ENCODE measurements around the gene RGSL1.

DNA sequence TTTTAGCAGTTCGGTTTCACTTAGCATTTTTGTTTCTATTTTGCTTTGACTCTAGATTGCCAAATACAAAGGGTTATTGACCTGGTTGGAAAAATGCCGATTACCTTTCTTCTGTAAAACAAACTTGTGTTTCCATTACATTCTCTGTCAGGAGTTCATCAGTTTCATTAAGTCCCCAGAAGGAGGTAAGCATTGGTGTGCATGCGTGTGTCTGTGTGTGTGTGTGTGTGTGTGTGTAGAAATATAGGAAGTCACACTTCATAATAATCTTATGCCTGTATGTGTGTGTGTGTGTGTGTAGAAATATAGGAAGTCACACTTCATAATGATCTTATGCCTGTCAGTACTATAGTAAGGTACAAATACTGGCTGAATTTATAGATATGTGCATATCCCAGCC, 10.0 kb downstream of the RGSL1 start:
- TF ChIP-seq, protein P1, sequence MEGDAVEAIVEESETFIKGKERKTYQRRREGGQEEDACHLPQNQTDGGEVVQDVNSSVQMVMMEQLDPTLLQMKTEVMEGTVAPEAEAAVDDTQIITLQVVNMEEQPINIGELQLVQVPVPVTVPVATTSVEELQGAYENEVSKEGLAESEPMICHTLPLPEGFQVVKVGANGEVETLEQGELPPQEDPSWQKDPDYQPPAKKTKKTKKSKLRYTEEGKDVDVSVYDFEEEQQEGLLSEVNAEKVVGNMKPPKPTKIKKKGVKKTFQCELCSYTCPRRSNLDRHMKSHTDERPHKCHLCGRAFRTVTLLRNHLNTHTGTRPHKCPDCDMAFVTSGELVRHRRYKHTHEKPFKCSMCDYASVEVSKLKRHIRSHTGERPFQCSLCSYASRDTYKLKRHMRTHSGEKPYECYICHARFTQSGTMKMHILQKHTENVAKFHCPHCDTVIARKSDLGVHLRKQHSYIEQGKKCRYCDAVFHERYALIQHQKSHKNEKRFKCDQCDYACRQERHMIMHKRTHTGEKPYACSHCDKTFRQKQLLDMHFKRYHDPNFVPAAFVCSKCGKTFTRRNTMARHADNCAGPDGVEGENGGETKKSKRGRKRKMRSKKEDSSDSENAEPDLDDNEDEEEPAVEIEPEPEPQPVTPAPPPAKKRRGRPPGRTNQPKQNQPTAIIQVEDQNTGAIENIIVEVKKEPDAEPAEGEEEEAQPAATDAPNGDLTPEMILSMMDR (IDR thresholded peaks at IDR 0.05; ENCODE audit: low read depth, low read length, poor library complexity, severe bottlenecking): no peak
- no peak for TF ChIP-seq EZH2phosphoT487 (IDR thresholded peaks at IDR 0.05; ENCODE audit: borderline replicate concordance, low read length)
